Measurements from ENCODE around the gene TMEM198. TPM values are rescaled to one million over a fixed set of nuclear protein-coding genes. Genes with fewer than 3 reads are reported as not detected.

Gene TMEM198
- total RNA-seq, 1 donor from 2014 or later, result 2.9 TPM

DNA sequence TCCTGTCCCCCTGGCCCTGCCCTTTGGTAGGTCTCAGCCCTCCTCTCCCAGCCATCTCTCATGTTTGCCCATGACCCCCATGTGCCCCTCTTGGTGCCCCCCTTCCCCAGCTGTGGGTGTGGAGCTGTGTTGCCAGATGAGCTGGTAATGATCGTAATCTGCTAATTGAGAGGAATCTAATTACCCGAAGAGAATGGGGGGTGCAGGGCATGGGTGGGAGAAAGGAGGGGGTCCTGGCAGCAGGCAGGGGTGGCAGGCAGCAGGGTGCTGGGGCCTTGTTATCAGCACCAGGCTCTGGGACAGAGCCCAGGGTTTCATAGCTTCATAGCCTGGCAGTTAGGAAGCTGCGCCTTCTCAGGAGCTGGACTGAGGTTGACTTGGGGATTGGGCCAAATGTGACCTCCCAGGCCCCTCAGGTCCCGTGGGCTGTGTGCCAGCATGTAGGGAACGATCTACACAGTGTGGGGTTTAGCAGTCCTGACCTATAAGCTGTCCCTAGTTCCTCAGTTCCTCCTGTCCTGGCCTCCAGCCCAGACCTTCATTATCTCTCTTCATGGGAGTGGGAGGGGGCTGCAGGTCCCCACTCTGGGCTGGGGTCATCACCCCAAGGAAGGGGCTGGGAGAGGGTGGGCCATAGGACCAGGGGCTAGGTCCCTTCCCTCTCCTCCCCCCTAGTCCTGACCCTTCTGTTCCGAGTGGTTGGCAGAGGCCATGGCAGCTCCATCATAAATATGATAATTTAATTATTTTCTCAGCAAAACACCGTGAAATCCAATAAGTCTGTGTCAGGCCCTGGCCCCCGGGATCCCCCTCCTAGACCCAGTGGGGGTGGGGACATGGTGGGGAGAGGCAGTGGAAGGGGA, 36.0 kb upstream of the TMEM198 start:
- TF ChIP-seq, protein P1, sequence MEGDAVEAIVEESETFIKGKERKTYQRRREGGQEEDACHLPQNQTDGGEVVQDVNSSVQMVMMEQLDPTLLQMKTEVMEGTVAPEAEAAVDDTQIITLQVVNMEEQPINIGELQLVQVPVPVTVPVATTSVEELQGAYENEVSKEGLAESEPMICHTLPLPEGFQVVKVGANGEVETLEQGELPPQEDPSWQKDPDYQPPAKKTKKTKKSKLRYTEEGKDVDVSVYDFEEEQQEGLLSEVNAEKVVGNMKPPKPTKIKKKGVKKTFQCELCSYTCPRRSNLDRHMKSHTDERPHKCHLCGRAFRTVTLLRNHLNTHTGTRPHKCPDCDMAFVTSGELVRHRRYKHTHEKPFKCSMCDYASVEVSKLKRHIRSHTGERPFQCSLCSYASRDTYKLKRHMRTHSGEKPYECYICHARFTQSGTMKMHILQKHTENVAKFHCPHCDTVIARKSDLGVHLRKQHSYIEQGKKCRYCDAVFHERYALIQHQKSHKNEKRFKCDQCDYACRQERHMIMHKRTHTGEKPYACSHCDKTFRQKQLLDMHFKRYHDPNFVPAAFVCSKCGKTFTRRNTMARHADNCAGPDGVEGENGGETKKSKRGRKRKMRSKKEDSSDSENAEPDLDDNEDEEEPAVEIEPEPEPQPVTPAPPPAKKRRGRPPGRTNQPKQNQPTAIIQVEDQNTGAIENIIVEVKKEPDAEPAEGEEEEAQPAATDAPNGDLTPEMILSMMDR (IDR thresholded peaks at IDR 0.05), result no peak
- Histone ChIP-seq H3K4me3 (no peak overlapping the region), H3K4me1 (peaks cover 3% of the 10 kb centered on the region), H3K9me3 (no peaks in the 10 kb centered on the region), H3K27me3 (peaks cover 23% of the 10 kb centered on the region), H3K36me3 (peaks cover 34% of the 10 kb centered on the region), H3K27ac (no peak overlapping the region)
- DNase-seq (no peak), ATAC-seq (no peak)
- intact Hi-C loops (cut with DNase I), result no loop called here

DNA sequence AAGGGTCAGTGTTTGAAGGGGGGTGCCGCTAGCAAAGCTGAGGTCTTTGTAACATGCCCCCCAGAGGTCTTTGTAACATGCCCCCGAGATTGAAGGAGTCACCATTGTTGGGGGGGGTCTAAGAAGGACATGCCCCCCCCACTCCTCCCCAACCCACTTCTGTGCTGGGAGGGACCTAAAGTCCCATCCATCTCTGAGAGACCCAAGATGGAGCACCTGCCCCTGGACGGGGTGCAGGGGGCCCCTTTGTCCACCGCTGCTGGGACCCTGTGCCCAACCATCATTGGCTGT, 35.4 kb upstream of the TMEM198 start:
- peaks cover 29% of the 10 kb centered on the region for H3K27me3 ChIP-seq
- no peak for ATAC-seq
- H3K4me1 ChIP-seq, result peaks cover 3% of the 10 kb centered on the region

DNA sequence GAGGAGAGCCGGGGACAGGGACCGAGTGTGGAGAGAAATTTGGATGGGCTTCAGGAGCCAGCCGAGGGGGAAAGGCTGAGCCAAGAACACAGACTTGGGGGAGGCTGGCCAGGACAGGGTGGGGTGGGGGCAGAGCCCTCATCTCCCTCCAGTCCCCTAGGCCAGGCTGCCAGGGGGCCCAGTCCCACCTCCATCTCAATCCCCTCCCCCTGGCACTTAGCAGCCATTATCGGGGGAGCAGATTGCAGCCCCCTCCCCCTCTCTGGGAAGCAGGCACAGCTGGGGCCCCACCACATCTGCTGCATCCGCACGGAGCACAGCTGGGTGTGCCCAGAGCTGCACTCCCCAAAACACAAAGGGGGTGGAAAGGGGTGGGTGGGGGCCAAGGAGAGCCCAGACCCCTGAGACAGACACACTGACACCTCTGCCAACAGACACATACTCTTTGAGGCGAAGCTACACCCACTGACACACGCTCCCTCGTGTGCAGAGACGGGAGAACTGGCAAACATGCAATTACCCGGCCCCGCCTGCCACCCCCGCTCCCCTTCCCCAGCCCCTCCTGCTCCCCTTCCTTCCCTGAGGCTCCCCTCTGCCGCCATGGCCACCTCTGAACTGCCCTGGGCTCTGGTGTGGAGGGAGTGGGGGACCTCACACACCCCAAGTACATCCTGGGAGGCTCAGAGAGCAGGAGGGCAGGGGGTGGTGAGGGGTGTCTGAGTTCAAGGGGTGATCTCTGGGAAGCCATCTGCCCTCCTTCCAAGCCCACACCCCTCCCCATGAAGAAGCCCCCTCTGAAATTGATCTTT, 34.7 kb upstream of the TMEM198 start:
- no peaks in the 10 kb centered on the region for H3K9me3 ChIP-seq
- ATAC-seq, result peak; percentile 3
- H3K27ac ChIP-seq, result no peak overlapping the region
- peaks cover 23% of the 10 kb centered on the region for H3K36me3 ChIP-seq
- peaks cover 3% of the 10 kb centered on the region for H3K4me1 ChIP-seq
- no peak overlapping the region for H3K4me3 ChIP-seq
- TF ChIP-seq, protein P1 (IDR thresholded peaks at IDR 0.05), result no peak
- peaks cover 35% of the 10 kb centered on the region for H3K27me3 ChIP-seq
- DNase-seq, result no peak
- intact Hi-C loops (cut with DNase I), result no loop called here

More for the DNA sequence above, 35.4 kb upstream of the TMEM198 start:
- peaks cover 31% of the 10 kb centered on the region for H3K36me3 ChIP-seq
- H3K27ac ChIP-seq, result no peak overlapping the region
- H3K4me3 ChIP-seq, result no peak overlapping the region
- TF ChIP-seq, protein P1 (IDR thresholded peaks at IDR 0.05), result no peak
- DNase-seq, result no peak
- intact Hi-C loops (cut with DNase I), result no loop called here
- H3K9me3 ChIP-seq, result no peaks in the 10 kb centered on the region

DNA sequence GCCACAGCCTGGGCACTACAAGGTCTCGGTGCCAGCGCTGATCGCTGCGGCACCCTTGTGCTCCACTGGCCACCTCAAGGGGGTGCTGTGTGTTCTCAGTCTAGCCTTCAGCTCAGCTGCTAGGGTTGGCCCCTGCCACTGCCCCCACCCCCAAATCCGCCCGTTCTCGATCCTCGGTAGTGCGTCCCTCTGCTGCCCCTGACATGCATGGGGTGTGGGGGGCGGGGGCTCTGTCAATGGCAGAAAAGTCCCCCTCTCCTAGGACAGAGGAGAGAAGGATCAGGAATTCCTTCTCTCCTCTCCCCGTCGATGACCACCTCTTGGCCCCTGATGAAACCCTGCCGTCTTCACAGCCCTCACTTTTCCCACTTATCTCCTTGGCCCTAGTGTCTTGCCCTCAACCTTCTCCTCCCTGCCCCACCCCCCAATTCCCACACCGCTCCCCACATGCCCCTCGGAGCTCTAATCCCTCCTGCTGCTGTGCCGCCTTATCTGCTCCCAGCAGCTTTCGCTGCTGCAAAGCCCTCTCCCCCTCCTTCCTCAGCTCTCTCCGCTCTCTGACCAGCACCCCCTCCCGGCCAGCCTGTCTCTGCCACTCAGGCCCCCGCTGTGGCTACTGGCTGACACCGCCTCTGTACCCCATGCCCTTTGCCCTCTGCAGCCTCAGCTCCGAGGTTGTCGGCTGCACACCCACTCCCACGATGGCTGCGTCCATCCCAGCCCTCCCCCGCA, 33.9 kb upstream of the TMEM198 start:
- H3K9me3 ChIP-seq, result no peaks in the 10 kb centered on the region
- H3K36me3 ChIP-seq, result peaks cover 18% of the 10 kb centered on the region
- no peak overlapping the region for H3K27ac ChIP-seq
- TF ChIP-seq, protein P1 (IDR thresholded peaks at IDR 0.05), result peak; percentile 67
- intact Hi-C loops (cut with DNase I), result no loop called here
- H3K4me3 ChIP-seq, result peak overlapping the region; percentile 6
- ATAC-seq (peak; percentile 70), DNase-seq (no peak)
- H3K4me1 ChIP-seq, result peaks cover 3% of the 10 kb centered on the region
- H3K27me3 ChIP-seq, result peaks cover 42% of the 10 kb centered on the region

DNA sequence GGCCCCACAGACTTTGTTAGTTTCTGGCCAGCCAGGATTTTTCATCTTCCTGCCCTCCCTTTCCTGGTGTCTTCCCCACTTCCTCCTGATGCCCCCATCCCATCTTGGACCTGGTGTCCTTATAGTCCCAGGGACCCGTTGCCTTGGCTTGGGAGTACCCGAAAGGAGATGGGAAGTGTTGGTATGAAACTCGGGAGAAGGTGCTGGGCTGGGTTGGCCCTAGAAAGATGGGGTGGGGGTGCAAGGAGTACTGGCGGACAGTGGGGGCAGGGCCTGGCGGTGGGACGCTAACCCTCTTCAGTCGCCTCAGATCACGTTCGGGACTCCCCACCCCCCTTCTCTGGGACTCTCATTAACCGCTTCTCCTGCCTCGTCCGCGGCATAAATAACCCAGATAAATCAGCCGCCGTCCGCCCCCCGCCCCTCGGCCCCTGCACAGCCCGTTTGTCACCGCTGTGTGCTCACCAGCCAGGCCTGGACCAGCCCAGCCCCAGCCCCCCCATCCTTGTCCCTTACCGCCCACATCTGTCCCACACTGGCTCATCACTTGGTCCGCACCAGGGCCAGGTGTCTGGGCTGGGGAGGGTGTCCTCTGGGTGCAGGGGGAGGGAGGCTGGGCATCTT, 33.2 kb upstream of the TMEM198 start:
- Histone ChIP-seq H3K4me1 (peaks cover 3% of the 10 kb centered on the region), H3K27ac (no peak overlapping the region), H3K27me3 (peaks cover 49% of the 10 kb centered on the region), H3K36me3 (peaks cover 17% of the 10 kb centered on the region), H3K9me3 (no peaks in the 10 kb centered on the region), H3K4me3 (no peak overlapping the region)
- intact Hi-C loops (cut with DNase I), result no loop called here
- TF ChIP-seq, protein P1 (IDR thresholded peaks at IDR 0.05), result no peak
- no peak for DNase-seq
- no peak for ATAC-seq
